GM12873 (cell line): Measurements from ENCODE around the gene TAF1B.

Experiments used
- CTCF ChIP-seq: IDR thresholded peaks from 2 replicates; pipeline ENCODE4 v1.5.1; 2012; ENCODE audit warnings: low read depth, mild to moderate bottlenecking, moderate library complexity, low read length, control low read depth; ENCODE audit not compliant: insufficient read depth; ENCODE audit errors: missing control alignments

Gene TAF1B

GRCh38 chr2:9972621-9973479 lies 129.6 kb downstream of the TAF1B start:
- TF ChIP-seq CTCF: no peak

- no peak for TF ChIP-seq CTCF
Observed at GRCh38 chr2:9973690-9974089, 130.4 kb downstream of the TAF1B start.

GRCh38 chr2:9974343-9974742 lies 131.1 kb downstream of the TAF1B start:
- no peak for TF ChIP-seq CTCF

GRCh38 chr2:9975328-9975727 lies 132.1 kb downstream of the TAF1B start:
- TF ChIP-seq CTCF: no peak

GRCh38 chr2:9975805-9976447 lies 132.7 kb downstream of the TAF1B start:
- TF ChIP-seq CTCF: no peak

- TF ChIP-seq CTCF: no peak
Observed at GRCh38 chr2:9979977-9980376, 136.7 kb downstream of the TAF1B start.

- no peak for TF ChIP-seq CTCF
Observed at GRCh38 chr2:9980520-9980919, 137.2 kb downstream of the TAF1B start.
